ENCODE results near the gene BCL11B.

DNA sequence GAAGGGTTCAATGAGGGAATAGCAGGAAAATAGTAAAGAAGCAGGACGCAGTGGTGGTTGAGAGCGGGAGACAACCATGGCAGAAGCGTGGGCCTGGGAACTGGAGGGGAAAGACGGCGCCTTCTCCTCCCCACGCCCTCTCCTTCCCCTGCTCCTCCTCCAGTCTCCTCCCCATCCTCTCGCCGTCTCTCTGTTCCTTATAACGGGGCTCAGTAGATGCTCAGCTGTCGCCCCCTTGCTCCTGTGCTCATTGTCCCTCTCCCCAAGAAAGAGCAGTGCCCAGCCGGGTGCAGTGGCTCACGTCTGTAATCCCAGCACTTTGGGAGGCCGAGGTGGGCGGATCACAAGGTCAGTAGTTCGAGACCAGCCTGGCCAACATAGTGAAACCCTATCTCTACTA lies 142.0 kb downstream of the BCL11B start:
- TF ChIP-seq, protein P1, sequence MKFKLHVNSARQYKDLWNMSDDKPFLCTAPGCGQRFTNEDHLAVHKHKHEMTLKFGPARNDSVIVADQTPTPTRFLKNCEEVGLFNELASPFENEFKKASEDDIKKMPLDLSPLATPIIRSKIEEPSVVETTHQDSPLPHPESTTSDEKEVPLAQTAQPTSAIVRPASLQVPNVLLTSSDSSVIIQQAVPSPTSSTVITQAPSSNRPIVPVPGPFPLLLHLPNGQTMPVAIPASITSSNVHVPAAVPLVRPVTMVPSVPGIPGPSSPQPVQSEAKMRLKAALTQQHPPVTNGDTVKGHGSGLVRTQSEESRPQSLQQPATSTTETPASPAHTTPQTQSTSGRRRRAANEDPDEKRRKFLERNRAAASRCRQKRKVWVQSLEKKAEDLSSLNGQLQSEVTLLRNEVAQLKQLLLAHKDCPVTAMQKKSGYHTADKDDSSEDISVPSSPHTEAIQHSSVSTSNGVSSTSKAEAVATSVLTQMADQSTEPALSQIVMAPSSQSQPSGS (IDR thresholded peaks at IDR 0.05; ENCODE audit: low read length), result no peak
- TF ChIP-seq EZH2 (IDR thresholded peaks at IDR 0.05; ENCODE audit: low read depth, low read length, severe bottlenecking), result no peak
- TF ChIP-seq, protein P2, sequence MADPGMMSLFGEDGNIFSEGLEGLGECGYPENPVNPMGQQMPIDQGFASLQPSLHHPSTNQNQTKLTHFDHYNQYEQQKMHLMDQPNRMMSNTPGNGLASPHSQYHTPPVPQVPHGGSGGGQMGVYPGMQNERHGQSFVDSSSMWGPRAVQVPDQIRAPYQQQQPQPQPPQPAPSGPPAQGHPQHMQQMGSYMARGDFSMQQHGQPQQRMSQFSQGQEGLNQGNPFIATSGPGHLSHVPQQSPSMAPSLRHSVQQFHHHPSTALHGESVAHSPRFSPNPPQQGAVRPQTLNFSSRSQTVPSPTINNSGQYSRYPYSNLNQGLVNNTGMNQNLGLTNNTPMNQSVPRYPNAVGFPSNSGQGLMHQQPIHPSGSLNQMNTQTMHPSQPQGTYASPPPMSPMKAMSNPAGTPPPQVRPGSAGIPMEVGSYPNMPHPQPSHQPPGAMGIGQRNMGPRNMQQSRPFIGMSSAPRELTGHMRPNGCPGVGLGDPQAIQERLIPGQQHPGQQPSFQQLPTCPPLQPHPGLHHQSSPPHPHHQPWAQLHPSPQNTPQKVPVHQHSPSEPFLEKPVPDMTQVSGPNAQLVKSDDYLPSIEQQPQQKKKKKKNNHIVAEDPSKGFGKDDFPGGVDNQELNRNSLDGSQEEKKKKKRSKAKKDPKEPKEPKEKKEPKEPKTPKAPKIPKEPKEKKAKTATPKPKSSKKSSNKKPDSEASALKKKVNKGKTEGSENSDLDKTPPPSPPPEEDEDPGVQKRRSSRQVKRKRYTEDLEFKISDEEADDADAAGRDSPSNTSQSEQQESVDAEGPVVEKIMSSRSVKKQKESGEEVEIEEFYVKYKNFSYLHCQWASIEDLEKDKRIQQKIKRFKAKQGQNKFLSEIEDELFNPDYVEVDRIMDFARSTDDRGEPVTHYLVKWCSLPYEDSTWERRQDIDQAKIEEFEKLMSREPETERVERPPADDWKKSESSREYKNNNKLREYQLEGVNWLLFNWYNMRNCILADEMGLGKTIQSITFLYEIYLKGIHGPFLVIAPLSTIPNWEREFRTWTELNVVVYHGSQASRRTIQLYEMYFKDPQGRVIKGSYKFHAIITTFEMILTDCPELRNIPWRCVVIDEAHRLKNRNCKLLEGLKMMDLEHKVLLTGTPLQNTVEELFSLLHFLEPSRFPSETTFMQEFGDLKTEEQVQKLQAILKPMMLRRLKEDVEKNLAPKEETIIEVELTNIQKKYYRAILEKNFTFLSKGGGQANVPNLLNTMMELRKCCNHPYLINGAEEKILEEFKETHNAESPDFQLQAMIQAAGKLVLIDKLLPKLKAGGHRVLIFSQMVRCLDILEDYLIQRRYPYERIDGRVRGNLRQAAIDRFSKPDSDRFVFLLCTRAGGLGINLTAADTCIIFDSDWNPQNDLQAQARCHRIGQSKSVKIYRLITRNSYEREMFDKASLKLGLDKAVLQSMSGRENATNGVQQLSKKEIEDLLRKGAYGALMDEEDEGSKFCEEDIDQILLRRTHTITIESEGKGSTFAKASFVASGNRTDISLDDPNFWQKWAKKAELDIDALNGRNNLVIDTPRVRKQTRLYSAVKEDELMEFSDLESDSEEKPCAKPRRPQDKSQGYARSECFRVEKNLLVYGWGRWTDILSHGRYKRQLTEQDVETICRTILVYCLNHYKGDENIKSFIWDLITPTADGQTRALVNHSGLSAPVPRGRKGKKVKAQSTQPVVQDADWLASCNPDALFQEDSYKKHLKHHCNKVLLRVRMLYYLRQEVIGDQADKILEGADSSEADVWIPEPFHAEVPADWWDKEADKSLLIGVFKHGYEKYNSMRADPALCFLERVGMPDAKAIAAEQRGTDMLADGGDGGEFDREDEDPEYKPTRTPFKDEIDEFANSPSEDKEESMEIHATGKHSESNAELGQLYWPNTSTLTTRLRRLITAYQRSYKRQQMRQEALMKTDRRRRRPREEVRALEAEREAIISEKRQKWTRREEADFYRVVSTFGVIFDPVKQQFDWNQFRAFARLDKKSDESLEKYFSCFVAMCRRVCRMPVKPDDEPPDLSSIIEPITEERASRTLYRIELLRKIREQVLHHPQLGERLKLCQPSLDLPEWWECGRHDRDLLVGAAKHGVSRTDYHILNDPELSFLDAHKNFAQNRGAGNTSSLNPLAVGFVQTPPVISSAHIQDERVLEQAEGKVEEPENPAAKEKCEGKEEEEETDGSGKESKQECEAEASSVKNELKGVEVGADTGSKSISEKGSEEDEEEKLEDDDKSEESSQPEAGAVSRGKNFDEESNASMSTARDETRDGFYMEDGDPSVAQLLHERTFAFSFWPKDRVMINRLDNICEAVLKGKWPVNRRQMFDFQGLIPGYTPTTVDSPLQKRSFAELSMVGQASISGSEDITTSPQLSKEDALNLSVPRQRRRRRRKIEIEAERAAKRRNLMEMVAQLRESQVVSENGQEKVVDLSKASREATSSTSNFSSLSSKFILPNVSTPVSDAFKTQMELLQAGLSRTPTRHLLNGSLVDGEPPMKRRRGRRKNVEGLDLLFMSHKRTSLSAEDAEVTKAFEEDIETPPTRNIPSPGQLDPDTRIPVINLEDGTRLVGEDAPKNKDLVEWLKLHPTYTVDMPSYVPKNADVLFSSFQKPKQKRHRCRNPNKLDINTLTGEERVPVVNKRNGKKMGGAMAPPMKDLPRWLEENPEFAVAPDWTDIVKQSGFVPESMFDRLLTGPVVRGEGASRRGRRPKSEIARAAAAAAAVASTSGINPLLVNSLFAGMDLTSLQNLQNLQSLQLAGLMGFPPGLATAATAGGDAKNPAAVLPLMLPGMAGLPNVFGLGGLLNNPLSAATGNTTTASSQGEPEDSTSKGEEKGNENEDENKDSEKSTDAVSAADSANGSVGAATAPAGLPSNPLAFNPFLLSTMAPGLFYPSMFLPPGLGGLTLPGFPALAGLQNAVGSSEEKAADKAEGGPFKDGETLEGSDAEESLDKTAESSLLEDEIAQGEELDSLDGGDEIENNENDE (IDR thresholded peaks at IDR 0.05; ENCODE audit: insufficient replicate concordance, low read length), result no peak
- no peak for TF ChIP-seq CTCF (IDR thresholded peaks at IDR 0.05; ENCODE audit: control extremely low read depth in 1 of 3, insufficient read depth in 1 of 3, low read depth in 1 of 3, low read length in 3 of 3)
- TF ChIP-seq GABPA (IDR thresholded peaks at IDR 0.05; ENCODE audit: borderline replicate concordance, insufficient read depth, low read length), result no peak
- no peak for TF ChIP-seq EGR1 (IDR thresholded peaks at IDR 0.05; ENCODE audit: borderline replicate concordance, low read depth, low read length)
- no peak for TF ChIP-seq CHD1 (IDR thresholded peaks at IDR 0.05; ENCODE audit: low read depth, low read length)
- no peak for TF ChIP-seq SP2 (IDR thresholded peaks at IDR 0.05; ENCODE audit: low read length)
- no peak for TF ChIP-seq RAD21 (IDR thresholded peaks at IDR 0.05 in 1 of 2, conservative IDR thresholded peaks at IDR 0.05 in 1 of 2; ENCODE audit: low read depth in 2 of 2, low read length in 2 of 2)
- TF ChIP-seq POLR2A (IDR thresholded peaks at IDR 0.05; ENCODE audit: control extremely low read depth in 1 of 2, low read depth in 2 of 2, low read length in 2 of 2), result no peak
- no peak for TF ChIP-seq ASH2L (IDR thresholded peaks at IDR 0.05; ENCODE audit: low read length)
- TF ChIP-seq SRF (IDR thresholded peaks at IDR 0.05; ENCODE audit: low read depth, low read length), result no peak
- TF ChIP-seq YY1 (IDR thresholded peaks at IDR 0.05; ENCODE audit: low read depth, low read length), result no peak

All from H1 (cell line).